NCI-H1417 (cell line): Measurements from ENCODE around the gene IRAK2.
A peak's percentile ranks its signal among the peaks of the same experiment; 100 is the strongest.

Experiments
- DNase-seq, 3 experiments: peaks; one replicate each; lab custom pipeline; 2025; lab: John Stamatoyannopoulos, UW

IRAK2 gene

DNA sequence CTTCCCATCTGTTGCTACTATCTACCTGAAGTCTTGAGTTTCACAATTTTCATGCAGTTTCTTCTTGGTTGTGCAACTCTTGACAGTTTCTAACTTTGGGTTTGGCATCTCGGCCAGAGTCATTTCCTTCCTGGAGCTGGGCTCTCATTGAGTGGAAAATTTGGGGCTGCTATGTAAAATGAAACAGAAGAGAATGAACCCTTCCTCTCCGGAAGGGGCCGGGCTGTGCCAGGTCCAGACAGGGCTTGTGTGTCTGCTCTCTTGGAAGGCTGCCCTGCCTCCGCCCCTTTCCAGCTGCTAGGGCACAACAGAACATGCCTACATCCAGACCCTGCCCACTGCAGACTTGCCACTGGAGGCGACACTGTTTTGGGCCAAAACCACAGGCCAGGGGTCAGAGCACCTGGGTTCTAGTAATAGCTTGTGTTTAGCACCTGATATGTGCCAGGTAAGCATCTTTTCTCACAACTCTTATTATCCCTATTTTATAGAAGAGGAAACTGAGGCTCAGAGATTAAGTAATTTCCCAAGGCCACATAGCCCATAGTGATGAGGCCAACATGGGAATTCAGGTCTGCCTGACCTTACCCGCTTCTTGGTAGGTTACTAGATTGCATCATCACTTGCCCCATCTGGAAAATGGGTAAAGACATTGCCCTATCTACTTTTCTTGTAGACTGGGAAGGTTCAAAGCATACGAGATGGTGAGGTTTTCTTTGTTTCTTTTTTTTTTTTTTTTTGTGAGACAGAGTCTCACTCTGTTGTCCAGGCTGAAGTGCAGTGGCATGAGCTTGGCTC lies 25.0 kb downstream of the IRAK2 start:
- no peak for DNase-seq

DNA sequence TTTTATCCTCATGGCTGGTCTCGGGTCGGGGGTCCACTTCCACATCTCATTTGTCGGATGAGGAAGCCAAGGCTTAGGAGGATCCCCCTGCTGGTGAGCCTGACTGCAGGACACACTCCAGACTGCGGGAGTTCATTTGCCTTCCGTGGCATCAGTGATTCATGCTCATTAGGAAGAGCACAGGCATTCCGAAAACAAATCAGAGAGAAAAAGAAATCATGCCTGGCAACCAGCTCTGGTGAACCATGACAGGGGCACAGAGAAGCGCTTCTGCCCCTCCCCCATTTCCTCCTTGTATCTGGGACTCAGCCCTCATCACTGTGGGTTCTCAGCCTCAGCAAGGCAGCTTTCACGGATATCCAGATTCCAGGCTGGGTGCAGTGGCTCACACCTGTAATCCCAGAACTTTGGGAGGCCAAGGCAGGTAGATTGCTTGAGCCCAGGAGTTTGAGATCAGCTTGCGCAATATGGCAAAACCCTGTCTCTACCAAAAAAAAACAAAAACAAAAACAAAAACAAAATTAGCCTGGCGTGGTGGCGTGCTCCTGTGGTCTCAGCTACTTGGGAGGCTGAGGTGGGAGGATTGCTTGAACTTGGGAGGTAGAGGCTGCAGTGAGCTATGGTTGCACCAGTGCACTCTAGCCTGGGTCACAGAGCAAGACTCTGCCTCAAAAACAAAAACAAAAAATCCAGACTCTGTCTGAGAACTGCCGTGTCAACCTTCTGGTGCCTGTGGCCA lies 28.4 kb downstream of the IRAK2 start:
- no peak for DNase-seq

DNA sequence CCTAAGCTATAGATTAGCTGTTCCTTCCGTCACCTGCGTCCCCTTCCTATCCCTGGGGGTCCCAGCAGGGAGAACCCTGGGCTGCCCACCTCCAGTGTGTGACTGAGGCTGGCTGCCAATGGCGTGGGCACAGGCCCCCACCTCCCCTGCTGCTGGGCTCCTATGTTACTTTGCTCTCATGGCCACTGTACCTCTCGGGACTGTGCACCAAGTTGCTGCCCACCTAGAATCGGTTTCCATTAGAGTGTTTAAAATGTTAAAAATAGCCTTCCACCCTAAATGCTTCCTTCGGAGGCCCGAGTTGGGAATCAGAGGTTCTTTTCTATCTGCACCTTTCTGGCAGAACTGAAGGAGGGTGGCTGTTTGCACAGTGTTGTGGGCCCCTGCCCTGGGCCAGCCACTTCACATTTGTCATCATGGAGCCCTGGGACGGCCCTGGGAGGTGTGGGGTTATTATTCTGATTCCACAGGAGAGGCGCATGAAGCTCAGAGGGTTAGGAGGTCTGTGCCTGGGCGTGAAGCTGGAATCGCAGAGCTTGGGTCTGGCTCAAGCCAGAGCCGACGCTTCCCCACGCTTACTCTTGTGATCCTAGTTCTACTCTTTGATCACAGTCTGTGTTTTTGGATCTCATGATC lies 29.1 kb downstream of the IRAK2 start:
- no peak for DNase-seq

DNA sequence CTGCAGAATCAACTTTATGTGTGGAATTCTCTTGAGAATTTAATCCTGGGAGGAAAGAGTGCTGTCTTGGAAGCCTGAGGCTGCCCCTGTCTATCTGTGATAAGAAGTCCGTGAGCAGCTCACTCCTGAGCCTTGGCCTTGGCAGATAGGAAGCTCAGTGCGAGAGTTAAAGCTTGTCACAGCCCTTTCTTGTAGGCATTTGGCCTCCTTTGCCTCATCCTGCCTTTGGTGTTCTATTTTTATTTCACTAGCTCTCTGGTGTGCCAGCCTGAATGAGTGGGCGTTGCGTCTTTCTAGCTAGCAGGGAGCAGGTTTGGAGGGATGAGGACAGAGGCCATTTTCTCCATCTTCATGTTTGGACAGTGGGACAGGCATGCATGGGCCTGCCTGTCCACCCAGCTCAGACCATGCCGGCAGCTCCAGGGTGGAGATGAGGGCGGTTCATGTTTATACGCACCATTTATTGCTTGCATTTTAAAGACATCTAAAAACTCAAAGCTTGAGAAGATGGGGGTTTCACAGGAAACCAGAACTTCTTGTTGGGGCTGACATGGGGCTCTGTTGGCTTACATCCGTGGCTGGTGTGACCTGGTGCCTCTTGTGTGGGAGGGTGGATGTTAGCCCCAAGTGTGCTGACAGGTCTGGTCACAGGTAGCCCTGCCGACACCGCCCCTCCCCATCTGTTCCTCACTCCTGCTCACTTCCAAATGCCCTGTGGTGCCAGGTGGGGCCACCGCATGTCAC lies 29.8 kb downstream of the IRAK2 start:
- DNase-seq, result peak in 1 of 3 experiments; percentile 5

DNA sequence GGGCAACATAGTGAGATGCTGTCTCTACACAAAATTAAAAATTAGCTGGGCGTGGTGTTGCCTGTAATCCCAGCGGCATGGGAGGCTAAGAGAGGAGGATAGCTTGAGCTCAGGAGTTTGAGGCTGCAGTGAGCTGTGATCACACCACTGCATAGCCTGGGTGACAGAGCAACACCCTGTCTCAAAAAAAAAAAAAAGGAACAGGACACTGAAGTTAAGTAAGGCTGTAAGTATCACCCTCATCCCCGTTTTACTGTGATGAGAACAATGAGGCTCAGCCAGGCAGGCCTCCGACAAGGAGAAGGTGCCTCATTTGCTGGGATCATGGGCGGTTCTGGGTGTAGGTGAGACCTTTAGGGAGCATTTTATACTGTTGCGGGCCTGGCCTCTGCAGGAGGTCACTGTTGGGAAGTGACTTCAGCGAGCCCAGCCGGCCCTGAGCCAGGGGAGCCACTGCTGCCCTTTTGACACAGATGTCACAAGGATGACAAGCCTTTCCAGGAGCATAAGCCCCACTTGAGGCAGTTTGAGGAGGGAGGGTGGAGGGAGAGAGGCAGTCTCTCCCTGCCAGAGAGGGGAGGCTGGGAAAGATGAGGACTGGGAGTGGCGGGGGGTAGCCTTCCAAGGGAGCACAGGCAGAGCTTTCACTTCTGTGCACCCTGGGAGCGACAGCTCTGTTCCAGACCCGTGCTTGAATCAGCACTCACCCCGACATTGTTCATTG lies 30.8 kb downstream of the IRAK2 start:
- no peak for DNase-seq

DNA sequence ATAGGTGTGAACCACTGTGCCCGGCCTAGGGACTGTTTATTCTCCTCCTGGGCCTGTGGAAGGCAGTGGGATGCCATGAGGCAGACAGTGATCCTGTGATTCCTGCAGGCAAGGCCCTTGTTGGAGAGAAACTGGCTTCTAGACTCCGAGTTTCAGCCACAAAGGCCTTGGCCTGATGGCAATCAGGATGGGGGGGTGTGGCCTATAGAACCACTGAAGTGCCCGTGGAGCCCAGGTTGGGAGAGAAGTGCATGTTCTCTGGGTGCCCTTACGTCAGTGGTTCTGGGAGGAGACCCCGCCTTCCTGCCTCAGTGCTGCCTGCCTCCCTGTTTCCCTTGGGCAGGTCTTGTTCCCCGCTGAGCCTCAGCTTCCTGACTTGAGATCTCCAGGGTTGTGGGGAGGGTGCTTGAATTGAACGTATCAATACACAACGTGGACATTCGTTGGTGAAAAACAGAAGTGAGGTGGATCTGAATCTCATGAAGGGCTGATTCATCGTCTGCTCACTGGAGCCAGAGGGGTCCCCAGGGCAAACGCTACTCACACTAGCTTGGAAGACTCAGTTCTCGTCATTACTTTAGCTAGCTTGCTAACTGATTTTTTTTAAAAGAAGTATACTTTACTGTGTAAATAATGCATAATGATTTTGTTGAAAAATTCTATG lies 31.8 kb downstream of the IRAK2 start:
- DNase-seq, result no peak

DNA sequence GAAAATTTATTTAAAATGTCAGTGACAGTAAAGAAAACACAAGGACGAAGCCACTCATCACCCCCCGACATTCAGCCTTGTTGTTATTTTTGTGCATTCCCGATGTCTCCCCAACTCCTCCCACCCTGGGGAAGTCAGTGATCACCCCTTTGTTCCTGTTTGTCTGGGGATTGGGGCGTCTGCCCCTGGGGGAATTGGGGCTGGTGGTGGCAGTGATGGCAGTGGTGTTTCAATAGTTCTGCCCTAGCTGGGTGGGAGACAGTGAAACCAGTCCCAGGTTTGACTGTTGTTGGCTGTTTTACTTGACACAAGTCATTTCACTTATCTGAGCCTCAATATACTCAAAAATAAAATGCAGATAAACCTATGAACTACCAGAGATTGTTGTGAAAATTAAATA lies 33.5 kb downstream of the IRAK2 start:
- no peak for DNase-seq

DNA sequence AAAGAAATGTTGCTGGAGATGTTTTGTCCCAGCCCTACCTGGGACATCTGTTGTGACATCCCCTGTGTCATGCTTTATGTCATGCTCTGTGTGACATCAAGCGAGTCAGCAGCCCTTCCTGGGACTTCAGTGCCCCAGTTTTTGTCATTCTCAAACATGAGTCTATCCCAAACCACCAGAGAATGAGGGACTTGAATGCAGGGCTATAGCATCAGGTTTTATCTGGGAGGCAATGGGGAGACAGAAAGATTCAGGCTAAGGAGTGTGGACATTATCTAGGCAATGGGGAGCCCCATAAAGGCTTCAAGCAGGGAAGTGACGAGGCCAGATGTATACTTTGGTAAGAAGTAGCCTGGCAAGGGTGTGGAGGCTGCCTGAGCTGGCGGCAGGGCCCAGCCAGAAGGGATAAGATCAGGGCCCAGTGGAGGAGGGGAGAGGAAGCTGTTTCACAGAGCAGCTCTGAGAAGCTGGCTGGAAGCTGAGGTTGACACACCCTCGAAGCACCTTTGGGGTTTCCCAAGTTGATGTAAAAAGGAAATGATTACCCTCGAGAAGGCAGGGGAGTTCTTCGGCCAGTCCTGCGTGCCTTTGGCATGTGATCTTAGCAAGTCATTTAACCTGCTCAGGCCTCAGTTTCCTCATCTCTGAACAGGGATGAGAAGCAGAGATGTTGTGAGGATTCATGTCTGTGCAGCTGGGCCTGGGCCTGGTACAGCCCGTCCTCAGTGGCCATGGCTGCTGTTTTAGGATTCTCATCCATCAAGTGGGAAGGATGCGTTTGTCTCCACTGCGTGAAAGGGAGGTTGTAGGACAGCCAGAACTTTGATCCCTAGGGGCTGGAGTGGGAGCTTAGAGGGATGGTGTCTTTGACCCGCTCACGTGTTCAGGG lies 34.3 kb downstream of the IRAK2 start:
- DNase-seq, result no peak

DNA sequence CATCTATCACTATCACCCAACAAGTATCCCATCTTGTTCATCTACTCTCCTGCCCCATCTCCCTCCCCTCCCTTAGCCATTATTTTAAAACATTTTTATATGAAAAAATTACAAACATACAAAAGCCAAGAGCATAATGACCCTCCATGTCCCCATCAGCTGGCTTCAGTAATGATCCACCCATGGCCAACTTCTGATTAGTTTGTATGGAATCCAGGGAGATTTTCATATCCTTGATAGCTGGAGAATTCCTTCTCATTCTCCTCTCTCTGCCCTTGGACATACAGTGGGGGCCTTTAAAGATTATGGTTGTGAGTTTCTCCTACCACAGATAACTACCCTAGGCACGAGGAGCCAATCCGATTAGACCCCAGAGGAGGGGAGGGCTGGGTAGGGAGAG lies 40.2 kb downstream of the IRAK2 start:
- DNase-seq, result no peak

DNA sequence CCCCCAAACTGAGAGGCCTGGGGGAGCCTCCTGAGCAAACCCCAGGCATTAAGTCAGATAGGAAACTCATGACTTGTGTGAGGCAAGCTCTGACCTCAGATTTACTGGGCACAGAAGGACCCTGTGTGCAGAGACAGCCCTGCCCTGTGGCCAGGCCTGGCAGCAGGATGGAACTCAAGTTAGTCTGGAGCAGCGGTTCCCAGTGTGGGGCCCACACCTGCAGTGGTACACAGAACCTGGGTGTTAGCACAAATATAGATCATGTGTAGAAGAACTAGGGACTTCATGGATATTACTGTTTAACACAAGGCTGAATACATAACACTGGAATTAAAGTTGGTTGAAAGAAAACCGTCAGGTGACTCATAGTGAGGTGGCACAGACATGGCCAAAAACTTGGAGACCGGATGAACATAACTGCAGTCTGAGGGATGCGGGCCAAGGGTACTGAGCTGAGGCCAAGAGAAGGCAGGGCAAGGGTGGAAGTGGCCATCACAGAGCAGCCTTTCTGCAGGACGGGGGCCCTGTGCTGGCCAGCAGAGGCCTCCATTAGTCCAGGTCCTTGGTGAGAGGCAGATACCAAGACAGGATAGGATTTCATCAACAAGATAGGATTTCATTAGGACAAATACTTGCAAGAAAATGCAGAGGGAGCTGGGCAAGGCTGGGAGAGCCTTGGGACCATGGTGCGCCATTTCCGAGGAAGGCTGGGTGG lies 40.9 kb downstream of the IRAK2 start:
- DNase-seq, result no peak

DNA sequence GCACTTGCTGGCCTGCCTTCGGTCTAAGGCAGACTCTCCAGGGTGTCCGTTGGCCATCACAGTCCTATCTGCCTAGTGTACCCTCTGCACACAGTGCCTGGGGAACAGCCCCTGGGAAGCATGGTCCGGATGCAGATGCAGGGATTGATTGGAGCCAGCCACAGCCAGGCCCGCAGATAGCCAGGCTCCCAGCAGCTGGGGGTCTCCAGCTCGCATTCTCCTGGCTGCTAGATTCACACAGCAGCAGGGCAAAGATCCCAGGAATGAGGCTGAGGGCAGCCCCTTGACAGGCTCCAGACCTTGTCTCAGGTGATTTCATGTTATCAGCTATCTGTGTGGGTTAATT lies 41.4 kb downstream of the IRAK2 start:
- DNase-seq, result no peak

DNA sequence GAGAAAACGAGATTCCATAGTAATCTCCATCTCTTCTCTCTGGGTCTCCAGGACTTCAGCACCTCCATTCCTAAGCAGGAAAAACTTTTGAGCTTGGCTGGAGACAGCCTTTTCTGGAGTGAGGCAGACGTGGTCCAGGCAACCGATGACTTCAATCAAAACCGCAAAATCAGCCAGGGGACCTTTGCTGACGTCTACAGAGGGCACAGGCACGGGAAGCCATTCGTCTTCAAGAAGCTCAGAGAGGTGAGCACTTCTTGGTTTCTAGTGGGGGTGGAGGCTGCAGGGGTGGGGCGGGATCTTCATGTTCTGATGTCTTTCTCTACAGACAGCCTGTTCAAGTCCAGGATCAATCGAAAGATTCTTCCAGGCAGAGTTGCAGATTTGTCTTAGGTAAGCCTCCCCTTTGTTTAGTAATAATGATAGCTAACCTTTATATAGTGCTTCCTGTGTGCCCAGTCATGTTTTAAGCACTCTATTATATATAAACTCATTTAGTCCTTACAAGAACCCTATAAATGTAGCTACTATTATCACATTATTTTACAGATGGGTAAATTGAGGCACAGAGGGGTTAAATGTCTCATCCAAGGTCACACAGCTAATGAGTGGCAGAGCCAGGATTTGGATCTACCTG lies 48.6 kb downstream of the IRAK2 start:
- DNase-seq, result no peak

DNA sequence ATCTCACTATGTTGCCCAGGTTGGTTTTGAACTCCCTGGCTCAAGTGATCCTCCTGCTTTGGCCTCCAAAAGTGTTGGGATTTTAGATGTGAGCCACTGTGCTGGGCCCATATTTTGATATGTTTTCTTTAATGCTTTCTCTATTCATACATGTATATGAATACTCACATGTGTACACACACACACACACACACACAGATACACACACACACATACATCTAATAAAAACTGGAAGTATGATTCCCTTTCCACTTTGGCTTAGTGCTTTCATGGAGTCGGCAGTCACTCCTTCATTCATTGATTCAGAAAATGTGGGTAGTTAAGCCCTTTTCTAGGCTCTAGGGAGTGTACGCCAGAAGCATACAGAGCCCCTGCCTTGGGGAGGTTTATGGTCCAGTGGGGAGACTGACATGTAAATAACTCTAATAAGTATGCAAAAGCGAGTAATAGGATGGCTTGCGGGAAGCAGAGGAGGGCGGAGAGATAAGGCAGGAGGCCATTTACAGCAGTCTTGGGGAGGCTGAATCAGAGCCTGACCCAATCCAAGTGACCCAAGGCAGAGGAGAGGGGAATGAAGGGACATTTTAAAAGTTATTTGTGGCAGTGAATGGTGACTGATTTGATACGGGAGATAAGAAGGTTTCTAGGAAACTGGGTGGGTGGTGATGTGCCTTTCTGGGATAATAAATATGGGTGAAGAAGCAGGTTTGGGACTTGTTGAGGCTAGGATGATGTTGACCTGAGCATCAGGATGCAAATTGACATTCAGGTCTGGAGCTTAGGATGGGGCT lies 51.1 kb downstream of the IRAK2 start:
- no peak for DNase-seq

DNA sequence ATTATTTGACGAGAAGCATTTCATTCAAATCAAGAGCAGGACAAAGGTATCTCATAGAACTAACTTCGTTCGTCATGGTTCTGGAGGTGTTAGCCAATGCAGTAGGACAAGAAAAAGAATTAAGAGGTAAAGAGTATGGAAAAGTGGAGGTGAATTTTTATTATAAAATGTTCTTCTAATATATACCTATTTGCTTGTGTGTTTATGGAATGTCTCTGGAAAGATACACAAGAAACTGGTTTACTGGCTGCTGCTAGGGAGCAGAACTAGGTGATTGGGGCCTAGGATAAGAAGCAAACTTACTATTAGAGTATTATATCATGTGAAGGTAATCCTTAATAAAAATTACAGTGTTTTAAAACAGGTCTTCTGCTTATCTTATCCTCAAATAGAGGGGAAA lies 52.6 kb downstream of the IRAK2 start:
- DNase-seq, result no peak

DNA sequence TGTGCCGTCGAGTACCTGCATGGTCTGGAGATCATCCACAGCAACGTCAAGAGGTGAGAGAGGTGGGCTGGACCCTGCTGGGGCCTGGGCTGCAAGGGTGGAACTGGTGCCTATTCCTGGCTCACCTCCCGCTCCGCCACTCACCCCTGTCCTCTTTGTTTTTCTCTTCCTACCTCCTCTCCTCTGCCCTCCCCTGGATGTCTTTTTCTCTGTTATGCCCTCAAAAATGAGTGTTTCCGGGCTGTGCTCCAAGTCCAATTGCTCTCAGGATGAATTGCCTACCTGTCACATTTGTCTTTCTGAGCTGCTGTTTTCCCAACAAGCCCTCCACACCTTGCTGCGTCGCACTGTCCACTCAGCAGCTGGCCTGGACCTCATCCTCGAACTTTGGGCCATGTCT lies 55.0 kb downstream of the IRAK2 start:
- peak in 1 of 3 experiments; percentile 32 for DNase-seq

DNA sequence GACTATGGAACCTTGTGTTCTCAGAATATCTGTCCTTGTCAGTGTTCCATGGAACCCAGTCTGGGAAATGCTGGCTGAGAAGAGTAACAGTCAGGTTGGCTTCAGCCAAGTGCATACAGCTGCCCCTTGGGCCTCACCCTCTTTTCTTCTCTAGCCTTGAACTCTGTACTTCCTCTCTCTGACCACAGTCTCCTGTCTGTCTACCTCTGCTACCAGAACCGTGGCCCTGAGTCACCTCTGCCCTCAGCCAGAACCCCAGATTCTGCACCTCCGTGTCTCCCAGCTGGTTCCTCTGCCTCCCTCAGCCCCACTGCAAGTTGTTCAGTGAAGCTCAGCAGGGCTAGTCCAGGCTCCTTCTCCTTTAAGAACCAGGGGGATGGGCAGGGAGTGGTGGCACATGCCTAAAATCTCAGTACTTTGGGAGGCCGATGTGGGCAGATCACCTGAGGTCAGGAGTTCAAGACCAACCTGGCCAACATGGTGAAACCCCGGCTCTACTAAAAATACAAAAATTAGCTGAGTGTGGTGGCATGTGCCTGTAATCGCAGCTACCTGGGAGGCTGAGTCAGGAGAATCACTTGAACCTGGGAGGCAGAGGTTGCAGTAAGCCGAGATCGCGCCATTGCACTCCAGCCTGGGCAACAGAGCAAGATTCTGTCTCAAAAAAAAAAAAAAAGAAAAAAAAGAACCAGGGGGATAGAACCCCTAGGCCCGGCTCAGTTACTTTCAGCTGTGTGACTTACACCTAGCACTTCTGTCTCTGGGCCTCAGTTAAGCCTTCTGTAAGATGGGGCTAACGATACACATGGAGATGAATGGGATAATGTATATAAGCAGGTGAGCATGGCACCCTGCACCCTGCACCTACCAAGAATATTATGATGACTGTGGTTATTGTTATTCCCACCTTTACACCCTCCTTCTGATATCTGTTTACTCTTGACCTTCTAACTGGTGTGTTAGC lies 59.2 kb downstream of the IRAK2 start:
- DNase-seq, result no peak
